HepG2 (cell line): ENCODE results near the gene PGK2. TPM values are rescaled to one million over a fixed set of nuclear protein-coding genes. Genes with fewer than 3 reads are reported as not detected.

Source experiments
- ATF5 ChIP-seq: sonication (generic); formaldehyde crosslinking; IDR thresholded peaks from 2 replicates; pipeline ENCODE4 v1.4.0; 2020; ENCODE audit warnings: mild to moderate bottlenecking, low read depth, missing genetic modification reagents
- BRD4 ChIP-seq: sonication (generic); formaldehyde crosslinking; IDR thresholded peaks from 2 replicates; pipeline ENCODE4 v1.4.0; 2020; ENCODE audit warnings: missing genetic modification reagents
- CC2D1A ChIP-seq: sonication (generic); formaldehyde crosslinking; IDR thresholded peaks from 2 replicates; pipeline ENCODE4 v1.8.1; 2023; ENCODE audit warnings: mild to moderate bottlenecking, missing genetic modification reagents
- EEA1 ChIP-seq: sonication (generic); formaldehyde crosslinking; IDR thresholded peaks from 2 replicates; pipeline ENCODE4 v1.5.1; 2020; ENCODE audit warnings: mild to moderate bottlenecking, missing genetic modification reagents, borderline replicate concordance
- GFI1 ChIP-seq: sonication (generic); formaldehyde crosslinking; IDR thresholded peaks from 2 replicates; pipeline ENCODE4 v1.5.0; 2020; ENCODE audit warnings: missing genetic modification reagents, mild to moderate bottlenecking, borderline replicate concordance
- HMGA1 ChIP-seq: sonication (generic); formaldehyde crosslinking; conservative IDR thresholded peaks from 2 replicates; pipeline ENCODE4 v1.4.0; 2020; ENCODE audit warnings: missing genetic modification reagents
- HNRNPK ChIP-seq: fragments of 200-400 bp; formaldehyde crosslinking; IDR thresholded peaks from 2 replicates; pipeline ENCODE4 v1.6.1; 2018; ENCODE audit warnings: low read length, low read depth, moderate library complexity, mild to moderate bottlenecking; ENCODE audit not compliant: poor library complexity, severe bottlenecking
- IRX3 ChIP-seq: sonication (generic); formaldehyde crosslinking; IDR thresholded peaks from 2 replicates; pipeline ENCODE4 v1.8.1; 2023; ENCODE audit warnings: mild to moderate bottlenecking, low read depth, missing genetic modification reagents, borderline replicate concordance
- KDM2A ChIP-seq: sonication (generic); formaldehyde crosslinking; IDR thresholded peaks from 2 replicates; pipeline ENCODE4 v1.4.0; 2020; ENCODE audit warnings: low read depth, missing genetic modification reagents, borderline replicate concordance
- KDM3A ChIP-seq: IDR thresholded peaks from 2 replicates; pipeline ENCODE4 v1.6.1; 2018; ENCODE audit warnings: low read depth, missing compliant biosample characterization
- LCORL ChIP-seq, 2 experiments: fragments of 450-650 bp in 1 of 2; sonication (generic) in 1 of 2; formaldehyde crosslinking in 1 of 2; IDR thresholded peaks; 2 replicates each; pipeline versions ENCODE4 v1.5.0 to v1.6.1; 2017 to 2020; ENCODE audit warnings: antibody characterized with exemption in 1 of 2, missing genetic modification reagents in 1 of 2
- MBD4 ChIP-seq: IDR thresholded peaks from 2 replicates; pipeline ENCODE4 v1.6.1; 2012; ENCODE audit warnings: low read length, inconsistent platforms, borderline replicate concordance
- RAD51 ChIP-seq: fragments of 450-650 bp; IDR thresholded peaks from 2 replicates; pipeline ENCODE4 v1.6.1; 2016; ENCODE audit warnings: borderline replicate concordance
- SATB2 ChIP-seq: sonication (generic); formaldehyde crosslinking; IDR thresholded peaks from 2 replicates; pipeline ENCODE4 v1.5.0; 2020; ENCODE audit warnings: missing genetic modification reagents
- SKIL ChIP-seq: sonication (generic); formaldehyde crosslinking; IDR thresholded peaks from 2 replicates; pipeline ENCODE4 v1.8.0; 2022; ENCODE audit warnings: missing genetic modification reagents, mild to moderate bottlenecking, moderate library complexity, borderline replicate concordance
- SRSF4 ChIP-seq: fragments of 200-400 bp; formaldehyde crosslinking; IDR thresholded peaks from one replicate; pipeline ENCODE4 v1.6.1; 2018; ENCODE audit warnings: mild to moderate bottlenecking, low read depth, low read length, moderate library complexity; ENCODE audit not compliant: poor library complexity, severe bottlenecking
- SSRP1 ChIP-seq: IDR thresholded peaks from 2 replicates; pipeline ENCODE4 v1.6.1; 2016; ENCODE audit warnings: control low read depth
- TIGD3 ChIP-seq: sonication (generic); formaldehyde crosslinking; IDR thresholded peaks from 2 replicates; pipeline ENCODE4 v1.5.1; 2020; ENCODE audit warnings: mild to moderate bottlenecking, missing genetic modification reagents, borderline replicate concordance
- ZBTB49 ChIP-seq: sonication (generic); formaldehyde crosslinking; IDR thresholded peaks from 2 replicates; pipeline ENCODE4 v1.4.0; 2020; ENCODE audit warnings: missing genetic modification reagents, borderline replicate concordance
- ZFP91 ChIP-seq: sonication (generic); formaldehyde crosslinking; IDR thresholded peaks from 2 replicates; pipeline ENCODE4 v1.9.0; 2022; ENCODE audit warnings: missing genetic modification reagents, mild to moderate bottlenecking, borderline replicate concordance
- ZNF205 ChIP-seq: IDR thresholded peaks from 2 replicates; pipeline ENCODE4 v1.6.1; 2018; ENCODE audit warnings: missing biosample characterization, missing genetic modification reagents
- ZNF724P ChIP-seq: sonication (generic); formaldehyde crosslinking; IDR thresholded peaks from 2 replicates; pipeline ENCODE4 v1.8.0; 2022; ENCODE audit warnings: missing genetic modification reagents, borderline replicate concordance
- ZNF891 ChIP-seq: sonication (generic); formaldehyde crosslinking; IDR thresholded peaks from 2 replicates; pipeline ENCODE4 v1.5.0; 2020; ENCODE audit warnings: mild to moderate bottlenecking, missing genetic modification reagents
- polyA plus RNA-seq, 8 experiments: library from polyadenylated mRNA; depleted of rRNA in 3 of 8; stranded (reverse) in 7 of 8; unstranded in 1 of 8; fragments of >200 nt; fragmentation: Illumina TruSeq in 4 of 8; extraction: Trizol in 4 of 8; gene quantifications; 2 replicates each; pipeline versions ENCODE4 v1.2.1 to v1.2.3, GENCODE V29; 2011 to 2016; ENCODE audit warnings: low read depth in 4 of 8, missing spikeins in 1 of 8, mixed read lengths in 1 of 8; ENCODE audit not compliant: insufficient read depth in 1 of 8
- total RNA-seq, 5 experiments: library from RNA; depleted of rRNA; stranded (reverse); fragments of >200 nt; fragmentation: Illumina TruSeq; extraction: Trizol; gene quantifications; 2 replicates each; pipeline ENCODE4 v1.2.3, GENCODE V29; 2016; ENCODE audit warnings: low read depth in 1 of 5

PGK2 gene
- total and polyA plus RNA-seq, 2 of the 13 experiments (the other 11 are each of a cell fraction or from before 2014, with no cell fraction given): not detected

GRCh38 chr6:49766762-49767161 is 20.3 kb downstream of the PGK2 start (continued):
- TF ChIP-seq ATF5 (CRISPR knock-in tag) (no peak), MBD4 (no peak), EEA1 (no peak), KDM2A (CRISPR knock-in tag) (no peak), GFI1 (peak; percentile 84), TIGD3 (CRISPR knock-in tag) (no peak), ZNF205 (CRISPR knock-in tag) (peak; percentile 100), SSRP1 (CRISPR knock-in tag) (peak; percentile 80), CC2D1A (CRISPR knock-in tag) (no peak), BRD4 (no peak), ZFP91 (CRISPR knock-in tag) (no peak), SRSF4 (no peak), SATB2 (CRISPR knock-in tag) (no peak), HNRNPK (no peak), RAD51 (no peak), HMGA1 (CRISPR knock-in tag) (no peak), ZNF891 (no peak), KDM3A (peak; percentile 65; the same call in 1 of the 2 replicates), ZBTB49 (CRISPR knock-in tag) (no peak), ZNF724P (CRISPR knock-in tag) (no peak), SKIL (CRISPR knock-in tag) (no peak), LCORL (IDR thresholded peaks at IDR 0.05) (0 out of 2 replicates have a peak, but pooled peaks have one; percentile 33), LCORL (CRISPR knock-in tag; IDR thresholded peaks at IDR 0.05) (no peak), IRX3 (CRISPR knock-in tag) (no peak)
